OCI-LY3 (cell line): ENCODE data around the gene LRRC8E.
A peak's percentile ranks its signal among the peaks of the same experiment; 100 is the strongest.

Experiments
- H2AFZ ChIP-seq: fragments of 200-600, 300-600 bp; shearing (Covaris generic); 2 replicates; pipeline ENCODE4 v1.6.0; 2014; ENCODE audit warnings: antibody characterized with exemption, low read depth, low read length
- H3K27ac ChIP-seq: fragments of 200-600, 300-600 bp; sonication (generic); 2 replicates; pipeline ENCODE4 v1.5.1; 2014; ENCODE audit warnings: mild to moderate bottlenecking, low read length, moderate library complexity, mixed read lengths
- H3K27me3 ChIP-seq: fragments of 200-600, 300-600 bp; sonication (generic); 2 replicates; pipeline ENCODE4 v1.6.1; 2014; ENCODE audit warnings: low read depth, low read length, mixed read lengths
- H3K36me3 ChIP-seq: fragments of 200-600, 300-600 bp; sonication (generic); replicated peaks from 2 replicates; pipeline ENCODE3; 2014; ENCODE audit warnings: low read depth, low read length, mixed read lengths
- H3K4me1 ChIP-seq: fragments of 300-600, 200-600 bp; sonication (generic); 2 replicates; pipeline ENCODE4 v1.6.1; 2014; ENCODE audit warnings: low read length, mixed read lengths
- H3K4me2 ChIP-seq: fragments of 200-600, 300-600 bp; sonication (generic); 2 replicates; pipeline ENCODE4 v1.6.1; 2014; ENCODE audit warnings: low read length, mixed read lengths
- H3K4me3 ChIP-seq: fragments of 300-600, 200-600 bp; sonication (generic); 2 replicates; pipeline ENCODE4 v1.5.1; 2014; ENCODE audit warnings: antibody characterized with exemption, mild to moderate bottlenecking, low read length, moderate library complexity
- H3K79me2 ChIP-seq: fragments of 300-600, 200-600 bp; shearing (Covaris generic); 2 replicates; pipeline ENCODE4 v1.6.1; 2014; ENCODE audit warnings: mild to moderate bottlenecking, low read length, mixed read lengths
- H3K9ac ChIP-seq: fragments of 300-600, 200-600 bp; shearing (Covaris generic); 2 replicates; pipeline ENCODE4 v1.6.0; 2014; ENCODE audit warnings: mild to moderate bottlenecking, low read length, moderate library complexity
- H3K9me3 ChIP-seq: fragments of 200-600, 300-600 bp; shearing (Covaris generic); 2 replicates; pipeline ENCODE4 v1.6.1; 2014; ENCODE audit warnings: low read length, mixed read lengths; ENCODE audit not compliant: insufficient read depth
- H4K20me1 ChIP-seq: fragments of 200-600, 300-600 bp; sonication (generic); 2 replicates; pipeline ENCODE4 v1.6.1; 2016; ENCODE audit warnings: low read length, mixed read lengths; ENCODE audit not compliant: insufficient read depth
- CTCF ChIP-seq: fragments of 200-600, 300-600 bp; sonication (generic); IDR thresholded peaks from 2 replicates; pipeline ENCODE4 v1.5.1; 2014; ENCODE audit warnings: antibody characterized with exemption, low read length, low read depth
- EZH2phosphoT487 ChIP-seq: fragments of 200-600 bp; shearing (Covaris generic); IDR thresholded peaks from 2 replicates; pipeline ENCODE4 v1.6.1; 2018; ENCODE audit warnings: antibody characterized with exemption, mixed run types, low read depth

Gene LRRC8E

DNA sequence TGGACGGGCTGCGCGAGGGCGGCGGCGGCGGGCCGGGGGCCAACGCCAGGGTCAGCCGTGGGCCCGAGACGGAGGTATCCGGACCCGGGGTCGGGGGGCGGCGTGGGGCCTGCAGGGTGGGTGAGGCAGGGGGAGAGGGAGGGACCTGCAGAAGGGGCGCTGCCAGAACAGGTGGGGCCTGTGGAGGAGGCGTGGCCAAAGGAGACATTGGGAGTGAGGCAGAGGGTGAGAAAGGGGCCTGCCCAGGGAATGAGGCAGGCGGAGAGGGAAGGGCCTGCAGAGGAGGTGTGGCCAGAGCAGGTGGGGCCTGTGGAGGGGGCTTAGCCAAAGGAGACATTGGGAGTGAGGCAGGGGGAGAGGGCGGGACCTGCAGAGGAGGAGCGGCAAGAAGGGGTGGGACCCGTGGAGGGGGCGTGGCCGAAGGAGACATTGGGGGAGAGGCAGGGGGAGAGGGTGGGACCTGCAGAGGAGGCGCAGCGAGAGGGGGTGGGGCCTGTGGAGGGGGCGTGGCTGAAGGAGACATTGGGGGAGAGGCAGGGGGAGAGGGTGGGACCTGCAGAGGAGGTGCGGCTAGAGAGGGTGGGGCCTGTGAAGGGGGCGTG, 18.3 kb upstream of the LRRC8E start:
- Histone ChIP-seq H3K9ac (no peak overlapping the region), H3K4me2 (no peak overlapping the region)
- no peak for TF ChIP-seq EZH2phosphoT487

DNA sequence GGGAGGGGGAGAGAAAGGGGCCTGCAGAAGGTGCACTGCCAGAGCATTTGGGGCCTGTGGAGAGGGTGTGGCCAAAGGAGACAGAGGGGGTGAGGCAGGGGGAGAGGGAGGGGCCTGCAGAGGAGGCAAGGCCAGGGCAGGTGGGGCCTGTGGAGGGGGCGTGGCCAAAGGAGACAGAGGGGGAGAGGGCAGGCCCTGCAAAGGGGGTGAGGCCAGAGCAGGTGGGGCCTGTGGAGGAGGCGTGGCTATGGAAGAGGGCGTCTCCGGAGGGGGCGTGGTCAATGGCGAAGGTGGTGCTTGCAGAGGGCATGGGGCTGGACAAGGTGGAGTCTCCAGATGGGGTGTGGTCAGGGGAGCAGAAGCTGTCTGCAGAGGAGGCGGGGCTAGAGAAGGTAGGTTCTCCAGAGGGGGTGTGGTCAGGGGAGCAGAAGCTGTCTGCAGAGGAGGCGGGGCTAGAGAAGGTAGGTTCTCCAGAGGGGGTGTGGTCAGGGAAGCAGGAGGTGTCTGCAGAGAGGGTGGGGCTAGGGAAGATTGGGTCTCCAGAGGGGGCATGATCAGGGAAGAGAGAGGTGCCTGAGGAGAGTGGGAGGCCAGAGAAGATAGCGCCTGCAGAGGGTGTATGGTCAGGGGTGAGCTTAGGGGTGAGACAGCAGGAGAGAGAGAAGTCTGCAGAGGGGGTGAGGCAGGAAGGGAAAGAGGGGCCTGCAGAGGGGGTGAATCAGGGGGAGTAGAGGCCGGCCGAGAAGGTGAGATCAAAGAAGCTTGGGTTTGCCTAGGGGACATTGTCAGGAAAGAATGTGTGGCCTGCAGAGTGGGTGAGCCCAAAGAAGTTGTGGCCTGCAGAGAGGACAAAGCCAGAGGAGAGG, 17.5 kb upstream of the LRRC8E start:
- Histone ChIP-seq H3K27me3 (no peaks in the 10 kb centered on the region), H4K20me1 (no peaks in the 10 kb centered on the region), H3K4me2 (peak overlapping the region; percentile 23; the same call in 1 of the 2 replicates), H3K4me1 (peaks cover 15% of the 10 kb centered on the region), H2AFZ (no peak overlapping the region), H3K36me3 (no peaks in the 10 kb centered on the region), H3K79me2 (no peaks in the 10 kb centered on the region), H3K9me3 (no peaks in the 10 kb centered on the region), H3K9ac (no peak overlapping the region), H3K27ac (no peak overlapping the region), H3K4me3 (0 out of 2 replicates have a peak overlapping the region, but pooled peaks have one; percentile 31)
- no peak for TF ChIP-seq CTCF
- TF ChIP-seq EZH2phosphoT487, result no peak

More for the DNA sequence above, 18.3 kb upstream of the LRRC8E start:
- Histone ChIP-seq H3K27me3 (no peaks in the 10 kb centered on the region), H3K9me3 (no peaks in the 10 kb centered on the region), H3K79me2 (no peaks in the 10 kb centered on the region), H3K27ac (no peak overlapping the region), H3K4me1 (peaks cover 21% of the 10 kb centered on the region), H3K36me3 (no peaks in the 10 kb centered on the region), H3K4me3 (no peak overlapping the region), H4K20me1 (no peaks in the 10 kb centered on the region), H2AFZ (no peak overlapping the region)

DNA sequence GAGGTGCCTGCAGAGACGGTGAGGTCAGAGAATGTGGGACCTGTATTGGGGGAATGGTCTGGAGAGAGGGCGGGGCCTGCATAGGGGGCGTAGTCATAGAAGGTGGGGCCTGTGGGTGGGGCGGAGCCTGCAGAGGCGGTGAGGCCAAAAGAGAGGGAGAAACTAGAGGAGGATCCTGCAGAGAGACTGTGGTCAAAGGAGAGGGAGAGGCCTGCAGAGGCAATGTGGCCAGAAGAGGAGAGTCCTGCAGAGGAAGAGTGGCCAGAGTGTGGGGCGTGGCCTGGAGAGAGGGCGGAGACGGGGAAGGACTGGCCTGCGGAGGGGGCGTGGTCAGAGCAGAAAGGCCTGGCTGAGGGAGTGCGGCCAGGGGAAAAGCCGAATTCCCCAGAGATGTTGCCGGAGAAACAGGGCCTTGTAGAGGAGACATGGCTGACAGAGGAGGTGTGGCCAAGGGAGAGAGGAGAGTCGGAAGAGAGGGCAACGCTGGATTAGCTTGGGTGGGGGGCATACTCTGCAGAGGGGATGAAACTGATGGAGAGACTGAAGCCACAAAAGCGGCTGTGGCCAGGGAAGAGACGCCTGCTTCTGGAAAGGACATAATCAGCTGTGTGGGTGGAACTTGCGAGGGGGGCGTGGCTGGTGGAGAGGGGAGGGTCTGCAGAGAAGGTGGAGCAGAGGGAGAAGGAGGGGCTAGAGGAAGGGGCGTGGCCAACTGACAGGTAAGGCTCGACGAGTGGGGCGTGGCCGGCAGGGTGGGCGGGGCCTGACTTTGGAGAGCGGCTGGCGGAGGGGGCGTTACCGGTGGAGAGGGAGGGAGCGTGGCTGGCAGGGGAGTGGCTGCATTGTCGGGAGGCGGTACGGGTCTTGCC, 16.6 kb upstream of the LRRC8E start:
- Histone ChIP-seq H4K20me1 (no peaks in the 10 kb centered on the region), H2AFZ (0 out of 2 replicates have a peak overlapping the region, but pooled peaks have one; percentile 18), H3K4me3 (peak overlapping the region; percentile 31), H3K9ac (no peak overlapping the region), H3K4me2 (peak overlapping the region; percentile 23), H3K9me3 (no peaks in the 10 kb centered on the region), H3K27ac (no peak overlapping the region), H3K27me3 (no peaks in the 10 kb centered on the region), H3K79me2 (no peaks in the 10 kb centered on the region), H3K36me3 (no peaks in the 10 kb centered on the region), H3K4me1 (peaks cover 15% of the 10 kb centered on the region)
- TF ChIP-seq EZH2phosphoT487 (no peak), CTCF (no peak)

GRCh38 chr19:7872306-7873204, 15.8 kb upstream of the LRRC8E start:
- H3K27ac ChIP-seq, result no peak overlapping the region
- TF ChIP-seq CTCF, result no peak
- no peak for TF ChIP-seq EZH2phosphoT487
- H3K36me3 ChIP-seq, result no peaks in the 10 kb centered on the region
- no peaks in the 10 kb centered on the region for H3K27me3 ChIP-seq
- no peak overlapping the region for H2AFZ ChIP-seq
- H3K79me2 ChIP-seq, result no peaks in the 10 kb centered on the region
- H3K4me3 ChIP-seq, result no peak overlapping the region
- H3K4me1 ChIP-seq, result peaks cover 15% of the 10 kb centered on the region
- H4K20me1 ChIP-seq, result no peaks in the 10 kb centered on the region
- no peak overlapping the region for H3K9ac ChIP-seq
- no peaks in the 10 kb centered on the region for H3K9me3 ChIP-seq
- H3K4me2 ChIP-seq, result no peak overlapping the region
